ENCODE measurements around the gene ADAMTSL1.

The ADAMTSL1 gene

GRCh38 chr9:18770131-18770908 is 296.4 kb downstream of the ADAMTSL1 start:
- no peak for TF ChIP-seq CTCF (IDR thresholded peaks at IDR 0.05; ENCODE audit: control insufficient read depth, insufficient read depth, low read depth, low read length, missing control alignments)
- no peak for DNase-seq (ENCODE audit: low read depth)
- H3K4me3 ChIP-seq (ENCODE audit: control insufficient read depth, low read depth, low read length): no peak overlapping the region

GRCh38 chr9:18771011-18771410 is 297.1 kb downstream of the ADAMTSL1 start:
- H3K4me3 ChIP-seq (ENCODE audit: control insufficient read depth, low read depth, low read length): no peak overlapping the region
- no peak for TF ChIP-seq CTCF (IDR thresholded peaks at IDR 0.05; ENCODE audit: control insufficient read depth, insufficient read depth, low read depth, low read length, missing control alignments)
- DNase-seq (ENCODE audit: low read depth): no peak

GRCh38 chr9:18771763-18772162 is 297.8 kb downstream of the ADAMTSL1 start:
- no peak for TF ChIP-seq CTCF (IDR thresholded peaks at IDR 0.05; ENCODE audit: control insufficient read depth, insufficient read depth, low read depth, low read length, missing control alignments)
- no peak overlapping the region for H3K4me3 ChIP-seq (ENCODE audit: control insufficient read depth, low read depth, low read length)
- DNase-seq (ENCODE audit: low read depth): no peak

DNA sequence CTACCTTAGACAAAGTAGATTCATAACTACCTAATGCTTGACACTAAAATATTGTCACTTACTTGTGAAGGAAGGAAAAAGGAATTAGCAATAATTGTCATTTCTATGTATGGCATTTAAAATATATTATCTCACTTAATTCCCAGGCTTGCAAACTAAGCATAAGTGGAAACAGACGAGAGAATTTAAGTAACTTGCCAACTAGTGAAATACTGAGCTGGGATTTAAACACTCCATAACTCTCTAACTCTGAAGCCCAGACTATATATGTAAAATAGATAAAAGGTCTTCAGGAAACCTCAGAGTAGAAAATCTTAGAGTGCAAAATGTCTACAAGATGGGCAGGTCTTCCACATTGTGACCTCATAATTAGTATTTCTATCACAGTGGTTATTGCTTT is 301.3 kb downstream of the ADAMTSL1 start:
- TF ChIP-seq CTCF (IDR thresholded peaks at IDR 0.05; ENCODE audit: control insufficient read depth, insufficient read depth, low read depth, low read length, missing control alignments): no peak
- H3K4me3 ChIP-seq (ENCODE audit: control insufficient read depth, low read depth, low read length): no peak overlapping the region
- no peak for DNase-seq (ENCODE audit: low read depth)

GRCh38 chr9:18775930-18776329 is 302.0 kb downstream of the ADAMTSL1 start:
- TF ChIP-seq CTCF (IDR thresholded peaks at IDR 0.05; ENCODE audit: control insufficient read depth, insufficient read depth, low read depth, low read length, missing control alignments): no peak
- no peak overlapping the region for H3K4me3 ChIP-seq (ENCODE audit: control insufficient read depth, low read depth, low read length)
- DNase-seq (ENCODE audit: low read depth): no peak

- DNase-seq (ENCODE audit: low read depth): no peak
- no peak overlapping the region for H3K4me3 ChIP-seq (ENCODE audit: control insufficient read depth, low read depth, low read length)
- no peak for TF ChIP-seq CTCF (IDR thresholded peaks at IDR 0.05; ENCODE audit: control insufficient read depth, insufficient read depth, low read depth, low read length, missing control alignments)
Observed at GRCh38 chr9:18776836-18777820, 303.2 kb downstream of the ADAMTSL1 start.
